GM21367 (cell line): ENCODE results near the gene C14orf132.

Experiments
- ATAC-seq: cut with Tn5 transposase; IDR thresholded peaks from one replicate; pipeline ENCODE4 v1.9.1; 2021; ENCODE audit not compliant: unreplicated experiment

Gene C14orf132

GRCh38 chr14:96039633-96040311 is 610 bp downstream of the C14orf132 start:
- ATAC-seq, result no peak

- no peak for ATAC-seq
Measured at GRCh38 chr14:96040828-96041371, 1.7 kb downstream of the C14orf132 start.

GRCh38 chr14:96042248-96042930 is 3.2 kb downstream of the C14orf132 start:
- ATAC-seq, result no peak

GRCh38 chr14:96046630-96047029 is 7.5 kb downstream of the C14orf132 start:
- no peak for ATAC-seq

GRCh38 chr14:96047101-96047500 is 7.9 kb downstream of the C14orf132 start:
- no peak for ATAC-seq

- ATAC-seq, result no peak
Measured at GRCh38 chr14:96049932-96050331, 10.8 kb downstream of the C14orf132 start.

- ATAC-seq, result no peak
Measured at GRCh38 chr14:96050482-96050881, 11.3 kb downstream of the C14orf132 start.

GRCh38 chr14:96051231-96051630 is 12.1 kb downstream of the C14orf132 start:
- no peak for ATAC-seq

- ATAC-seq, result no peak
Measured at GRCh38 chr14:96051642-96052540, 12.7 kb downstream of the C14orf132 start.

GRCh38 chr14:96052541-96053247 is 13.5 kb downstream of the C14orf132 start:
- no peak for ATAC-seq

GRCh38 chr14:96053248-96053599 is 14.1 kb downstream of the C14orf132 start:
- ATAC-seq, result no peak

GRCh38 chr14:96053600-96054381 is 14.6 kb downstream of the C14orf132 start:
- no peak for ATAC-seq

- no peak for ATAC-seq
Measured at GRCh38 chr14:96054661-96055060, 15.5 kb downstream of the C14orf132 start.

- ATAC-seq, result no peak
Measured at GRCh38 chr14:96055065-96055752, 16.0 kb downstream of the C14orf132 start.

GRCh38 chr14:96055753-96056508 is 16.8 kb downstream of the C14orf132 start:
- ATAC-seq, result no peak

GRCh38 chr14:96056509-96057422 is 17.6 kb downstream of the C14orf132 start:
- ATAC-seq, result no peak

- ATAC-seq, result no peak
Measured at GRCh38 chr14:96057738-96058137, 18.6 kb downstream of the C14orf132 start.
